K562 treated with DMSO at 1 percent for 4 hours (cell line): ENCODE data around the gene PLCE1. TPM values are rescaled to one million over a fixed set of nuclear protein-coding genes. Genes with fewer than 3 reads are reported as not detected.

ENCODE experiments used
- total RNA-seq: library from RNA; unstranded; fragments of 300-600 nt; gene quantifications from 2 replicates; pipeline ENCODE4 v1.2.3, GENCODE V29; 2022; ENCODE audit not compliant: insufficient read depth

The PLCE1 gene
- total RNA-seq: 0.13 TPM in 1 of 2 replicates, not detected in the other

GRCh38 chr10:93993782-93994437, at the start of gene PLCE1:
Gene PLCE1 (plus strand): TSS chr10:93993931. CDS start chr10:94031047, 37,116 bp downstream.

Other genes starting within 250 kb of the PLCE1 start
- not detected in 2 replicates for gene LGI1, start 236.0 kb upstream of the PLCE1 start, total RNA-seq
- gene SLC35G1, start 100.0 kb upstream of the PLCE1 start, total RNA-seq: 2.2 and 3.7 TPM in 2 replicates